Fibroblast of lung (primary cell): ENCODE measurements around the gene TEX50.

Experiments
- CTCF ChIP-seq, 2 donors: IDR thresholded peaks in 1 of 2; conservative IDR thresholded peaks in 1 of 2; 1 replicate in 1 of 2; 2 replicates in 1 of 2; pipeline ENCODE4 v1.5.1; 2011 to 2012; ENCODE audit warnings: low read length in 2 of 2, control low read depth in 1 of 2, inconsistent platforms in 1 of 2, low read depth in 1 of 2, mild to moderate bottlenecking in 1 of 2
- EZH2 ChIP-seq: IDR thresholded peaks from 2 replicates; pipeline ENCODE4 v1.5.1; 2012; ENCODE audit warnings: low read length, control low read depth, mild to moderate bottlenecking; ENCODE audit errors: missing control alignments

GRCh38 chr1:173648880-173649605 is 13.9 kb downstream of the TEX50 start:
- no peak for TF ChIP-seq CTCF (conservative IDR thresholded peaks at IDR 0.05 in 1 of 2, IDR thresholded peaks at IDR 0.05 in 1 of 2; ENCODE audit: low read depth in 1 of 2, low read length in 2 of 2)
- TF ChIP-seq EZH2, result no peak
